K562 (cell line): ENCODE results near the gene COL23A1. TPM values are rescaled to one million over a fixed set of nuclear protein-coding genes. Genes with fewer than 3 reads are reported as not detected.

Experiments used
- ATAC-seq: fragments of 200-7000 bp; cut with Tn5 transposase; 3 replicates; pipeline ENCODE4 v1.9.1; 2020; ENCODE audit warnings: moderate library complexity
- BruUV-seq: library from RNA; stranded (reverse); fragments of 400-500 nt; replicated peaks from 2 replicates; lab custom pipeline; 2021; lab: Mats Ljungman, UMichigan
- CTCF ChIA-PET: fragments of 300-600 bp; formaldehyde crosslinking; extraction: SDS; loops from one replicate; lab custom pipeline; 2021; ENCODE audit warnings: low intra/inter-chr PET ratio; lab: Yijun Ruan, JAX
- POLR2A ChIA-PET: fragments of 300-600, 350-650 bp; sonication (Branson Sonifier 250); formaldehyde crosslinking; extraction: SDS; loops from one replicate; lab custom pipeline; 2021; ENCODE audit warnings: antibody characterized with exemption, inconsistent platforms; lab: Yijun Ruan, JAX
- DNase-seq, 4 experiments: peaks; one replicate each; pipeline versions ENCODE4 v3.0.0 to v3.0.0-alpha.2; 2011 to 2018; ENCODE audit warnings: low spot score in 3 of 4, mixed read lengths in 3 of 4; ENCODE audit errors: extremely low read depth in 1 of 4
- FAIRE-seq: peaks from 2 replicates; lab custom pipeline; 2011; peaks lifted over from hg19 to GRCh38; lab: Jason Lieb, UNC
- H2AFZ ChIP-seq: 2 replicates; pipeline ENCODE4 v1.6.0; 2011; ENCODE audit warnings: low read depth, low read length, control low read depth, inconsistent platforms
- H3K27ac ChIP-seq: fragments of 200-600 bp; 3 replicates; pipeline ENCODE4 v1.8.0; 2011; ENCODE audit warnings: low read depth, mild to moderate bottlenecking, control low read depth, inconsistent platforms, low read length, moderate library complexity, mixed read lengths; ENCODE audit errors: extremely low read depth
- H3K27me3 ChIP-seq, 2 experiments: fragments of 300-600 bp in 1 of 2; 2 replicates in 1 of 2; 3 replicates in 1 of 2; pipeline versions ENCODE4 v1.6.0 to v1.8.0; 2011; ENCODE audit warnings: inconsistent platforms in 2 of 2, low read length in 2 of 2, mild to moderate bottlenecking in 1 of 2, mixed read lengths in 1 of 2, moderate library complexity in 1 of 2; ENCODE audit not compliant: control insufficient read depth in 2 of 2, insufficient read depth in 2 of 2
- H3K36me3 ChIP-seq: fragments of 300-600 bp; 3 replicates; pipeline ENCODE4 v1.8.0; 2011; ENCODE audit warnings: mild to moderate bottlenecking, low read length, inconsistent platforms; ENCODE audit not compliant: control insufficient read depth, insufficient read depth
- H3K4me1 ChIP-seq, 2 experiments: fragments of 200-600 bp in 1 of 2; replicated peaks in 1 of 2; 2 replicates in 1 of 2; 3 replicates in 1 of 2; pipeline versions ENCODE4 v1.5.1 to v1.8.0; 2011; ENCODE audit warnings: inconsistent platforms in 2 of 2, low read length in 2 of 2, mild to moderate bottlenecking in 1 of 2, mixed read lengths in 1 of 2, moderate library complexity in 1 of 2; ENCODE audit not compliant: control insufficient read depth in 2 of 2, insufficient read depth in 2 of 2
- H3K4me2 ChIP-seq: 2 replicates; pipeline ENCODE4 v1.6.1; 2011; ENCODE audit warnings: low read length, control low read depth, inconsistent platforms, mixed read lengths; ENCODE audit not compliant: insufficient read depth
- H3K4me3 ChIP-seq: fragments of 200-600 bp; sonication (generic), shearing (Covaris generic); 2 replicates; pipeline ENCODE4 v1.5.1; 2016; ENCODE audit warnings: control low read depth, inconsistent platforms
- H3K79me2 ChIP-seq: fragments of 200-600 bp; 3 replicates; pipeline ENCODE4 v1.8.0; 2011; ENCODE audit warnings: low read length, inconsistent platforms; ENCODE audit not compliant: control insufficient read depth, insufficient read depth
- H3K9ac ChIP-seq, 2 experiments: 2 replicates each; pipeline versions ENCODE4 v1.6.0 to v1.6.1; 2011; ENCODE audit warnings: low read depth in 2 of 2, low read length in 2 of 2, control low read depth in 1 of 2, inconsistent platforms in 1 of 2, mild to moderate bottlenecking in 1 of 2, mixed read lengths in 1 of 2; ENCODE audit not compliant: insufficient read depth in 1 of 2
- H3K9me1 ChIP-seq: one replicate; pipeline ENCODE4 v1.6.0; 2011; ENCODE audit warnings: inconsistent platforms, mild to moderate bottlenecking, low read length, moderate library complexity; ENCODE audit not compliant: control insufficient read depth, insufficient read depth
- H3K9me3 ChIP-seq: replicated peaks from 2 replicates; pipeline ENCODE4 v1.5.1; 2011; ENCODE audit warnings: low read depth, low read length, inconsistent platforms; ENCODE audit not compliant: control insufficient read depth, insufficient read depth
- H4K20me1 ChIP-seq: replicated peaks from 2 replicates; pipeline ENCODE4 v1.6.1; 2011; ENCODE audit warnings: low read length, inconsistent platforms, mixed read lengths; ENCODE audit not compliant: control insufficient read depth, insufficient read depth
- CHCHD3 ChIP-seq: fragments of 250-450 bp; sonication (Bioruptor Pico); IDR thresholded peaks from 2 replicates; pipeline ENCODE4 v2.1.2; 2022; ENCODE audit warnings: mild to moderate bottlenecking
- DPF2 ChIP-seq: fragments of 450-650 bp; IDR thresholded peaks from 2 replicates; pipeline ENCODE4 v1.6.1; 2016
- ELF1 ChIP-seq: fragments of 200-800 bp; sonication (Bioruptor generic); IDR thresholded peaks from 2 replicates; pipeline ENCODE4 v1.6.1; 2016; ENCODE audit warnings: missing genetic modification characterization, missing compliant biosample characterization
- FOXM1 ChIP-seq, 2 experiments: fragments of 450-650 bp in 1 of 2; sonication (generic) in 1 of 2; formaldehyde crosslinking in 1 of 2; IDR thresholded peaks; 2 replicates each; pipeline versions ENCODE4 v1.6.1 to v1.9.0; 2017 to 2022; ENCODE audit warnings: low read depth in 2 of 2, mild to moderate bottlenecking in 2 of 2, missing genetic modification reagents in 1 of 2, moderate library complexity in 1 of 2
- KLF10 ChIP-seq: fragments of 250-450 bp; sonication (Bioruptor Pico); IDR thresholded peaks from 2 replicates; pipeline ENCODE4 v1.6.1; 2021; ENCODE audit warnings: matching md5 sums
- NBN ChIP-seq: fragments of 450-650 bp; IDR thresholded peaks from 2 replicates; pipeline ENCODE4 v1.6.1; 2016; ENCODE audit warnings: low read depth, mild to moderate bottlenecking
- PURB ChIP-seq: sonication (generic); formaldehyde crosslinking; IDR thresholded peaks from 2 replicates; pipeline ENCODE4 v1.9.0; 2021; ENCODE audit warnings: low read depth, mild to moderate bottlenecking, missing genetic modification reagents
- SFPQ ChIP-seq: fragments of 200-400 bp; formaldehyde crosslinking; IDR thresholded peaks from 2 replicates; pipeline ENCODE4 v1.6.1; 2017; ENCODE audit warnings: mild to moderate bottlenecking, low read depth, low read length, moderate library complexity
- SREBF2 ChIP-seq: sonication (generic); formaldehyde crosslinking; IDR thresholded peaks from 2 replicates; pipeline ENCODE4 v1.4.0; 2020; ENCODE audit warnings: mild to moderate bottlenecking, missing genetic modification reagents
- SRSF3 ChIP-seq: fragments of 200-400 bp; formaldehyde crosslinking; IDR thresholded peaks from 2 replicates; pipeline ENCODE4 v1.6.1; 2016; ENCODE audit warnings: mild to moderate bottlenecking, low read length, moderate library complexity; ENCODE audit not compliant: insufficient read depth
- ZSCAN29 ChIP-seq: fragments of 450-650 bp; IDR thresholded peaks from 2 replicates; pipeline ENCODE4 v1.6.1; 2017
- WGBS: fragments of 100-300 bp; shearing (Covaris generic); methylation state at CpG from one replicate; pipeline ENCODE4 v1.1.6; 2016; ENCODE audit warnings: low coverage, mixed read lengths; ENCODE audit not compliant: insufficient coverage; ENCODE audit errors: missing lambda C conversion rate; 5-methylcytosine and 5-hydroxymethylcytosine counted together
- in situ Hi-C: fragments of 300-500 bp; cut with MboI; formaldehyde crosslinking; loops from 4 replicates; pipeline ENCODE4 v1.15.0; 2018; ENCODE audit warnings: inconsistent platforms, mixed read lengths
- intact Hi-C: fragments of 100-400 bp; cut with micrococcal nuclease; formaldehyde crosslinking; loops from 2 replicates; pipeline ENCODE4 v1.14.2; 2022
- polyA plus RNA-seq, 8 experiments: library from polyadenylated mRNA; depleted of rRNA in 4 of 8; stranded (reverse) in 5 of 8; unstranded in 3 of 8; fragments of >200 nt; fragmentation: Nextera tagmentation in 2 of 8; fragmentation: Illumina TruSeq in 1 of 8; extraction: Ambion mirVana in 2 of 8; extraction: Trizol in 1 of 8; gene quantifications; 2 replicates each; pipeline versions ENCODE4 v1.2.1 to v1.2.3, GENCODE V29; 2011 to 2014; ENCODE audit warnings: inconsistent platforms in 1 of 8, missing spikeins in 1 of 8
- total RNA-seq, 7 experiments: library from RNA; depleted of rRNA in 6 of 7; stranded (reverse); fragments of >200 nt in 6 of 7; fragmentation: Illumina TruSeq in 2 of 7; extraction: Trizol in 2 of 7; gene quantifications; 2 replicates each; pipeline versions ENCODE4 v1.2.1 to v1.2.3, GENCODE V29; 2011 to 2021; ENCODE audit warnings: low replicate concordance in 1 of 7

COL23A1 gene
- total and polyA plus RNA-seq, 9 of the 15 experiments (the other 6 are each of a cell fraction or from before 2014, with no cell fraction given), result 0.09 TPM; not detected in 8

GRCh38 chr5:178496214-178496613, 94.0 kb downstream of the COL23A1 start:
- intact Hi-C loops, result no loop called here
- ATAC-seq (no peak), DNase-seq (no peak), FAIRE-seq (no peak)
- WGBS, result 13% methylated on average over 5 of the region's 5 CpGs
- H3K9me1 ChIP-seq, result no peaks in the 10 kb centered on the region
- no peak overlapping the region for H3K27ac ChIP-seq
- H3K4me3 ChIP-seq, result no peak overlapping the region
- POLR2A ChIA-PET, result interaction anchor here (0.9 kb wide), 2 partner anchors 10 to 17 kb away, joined by 3 to 4 read pairs; no protein-coding TSS in a partner anchor
- H3K4me2 ChIP-seq, result no peak overlapping the region
- no peaks in the 10 kb centered on the region for H3K9me3 ChIP-seq
- in situ Hi-C loops, result no loop called here
- H3K36me3 ChIP-seq, result no peaks in the 10 kb centered on the region
- no peak overlapping the region for H3K9ac ChIP-seq
- no peak overlapping the region for H2AFZ ChIP-seq
- H3K27me3 ChIP-seq, result peaks cover 14 to 40% of the 10 kb centered on the region in 2 experiments; a peak in 4 of 5 replicates
- H3K79me2 ChIP-seq, result no peaks in the 10 kb centered on the region
- no TSS peak for BruUV-seq
- no peaks in the 10 kb centered on the region for H3K4me1 ChIP-seq
- CTCF ChIA-PET, result no interaction called here
- no peak for TF ChIP-seq SFPQ
- no peak for TF ChIP-seq CHCHD3 (CRISPR knock-in tag)
- no peak for TF ChIP-seq DPF2
- TF ChIP-seq SREBF2 (CRISPR knock-in tag), result no peak
- no peak for TF ChIP-seq PURB (CRISPR knock-in tag)
- TF ChIP-seq ELF1 (tag), result no peak
- TF ChIP-seq SRSF3, result no peak
- TF ChIP-seq FOXM1 (IDR thresholded peaks at IDR 0.05; ENCODE audit: low read depth), result no peak
- no peak for TF ChIP-seq FOXM1 (CRISPR knock-in tag; IDR thresholded peaks at IDR 0.05; ENCODE audit: low read depth)
- no peak for TF ChIP-seq ZSCAN29
- no peak for TF ChIP-seq NBN
- no peak for TF ChIP-seq KLF10 (CRISPR knock-in tag)
- H4K20me1 ChIP-seq, result no peaks in the 10 kb centered on the region
